T-helper 17 cell (primary cell): ENCODE data around the gene CNKSR3. TPM values are rescaled to one million over a fixed set of nuclear protein-coding genes. Genes with fewer than 3 reads are reported as not detected.

Experiments used
- ATAC-seq: fragments of 150-1000 bp; cut with Tn5 transposase; 2 replicates; pipeline ENCODE4 v1.10.0; 2021; ENCODE audit warnings: mild to moderate bottlenecking, moderate library complexity
- DNase-seq, 3 donors: peaks; one replicate each; pipeline versions ENCODE4 v3.0.0 to v3.0.0-alpha.2; 2020 to 2021
- H3K9me3 ChIP-seq: one replicate; pipeline ENCODE4 v1.7.0; 2013; ENCODE audit warnings: low read length, mild to moderate bottlenecking; ENCODE audit not compliant: control insufficient read depth, poor library complexity, severe bottlenecking
- H3K27ac Mint-ChIP-seq: one replicate; pipeline ENCODE4 v1.8.0; 2022; ENCODE audit warnings: mild to moderate bottlenecking, moderate library complexity, mixed read lengths
- H3K27me3 Mint-ChIP-seq: one replicate; pipeline ENCODE4 v1.8.0; 2022; ENCODE audit warnings: mixed read lengths
- H3K36me3 Mint-ChIP-seq: one replicate; pipeline ENCODE4 v1.8.0; 2022; ENCODE audit warnings: low read depth, mixed read lengths
- H3K4me1 Mint-ChIP-seq: one replicate; pipeline ENCODE4 v1.8.0; 2022; ENCODE audit warnings: mild to moderate bottlenecking, mixed read lengths
- H3K4me3 Mint-ChIP-seq: one replicate; pipeline ENCODE4 v1.8.0; 2022; ENCODE audit warnings: mild to moderate bottlenecking, moderate library complexity, mixed read lengths
- total RNA-seq, 4 donors: library from RNA in 2 of 4; stranded (reverse) in 2 of 4; gene quantifications; one replicate each; pipeline ENCODE4 v1.2.3 and lab custom pipeline; 2022 to 2026

The CNKSR3 gene
- total RNA-seq, 2 donors from 2014 or later = not detected

DNA sequence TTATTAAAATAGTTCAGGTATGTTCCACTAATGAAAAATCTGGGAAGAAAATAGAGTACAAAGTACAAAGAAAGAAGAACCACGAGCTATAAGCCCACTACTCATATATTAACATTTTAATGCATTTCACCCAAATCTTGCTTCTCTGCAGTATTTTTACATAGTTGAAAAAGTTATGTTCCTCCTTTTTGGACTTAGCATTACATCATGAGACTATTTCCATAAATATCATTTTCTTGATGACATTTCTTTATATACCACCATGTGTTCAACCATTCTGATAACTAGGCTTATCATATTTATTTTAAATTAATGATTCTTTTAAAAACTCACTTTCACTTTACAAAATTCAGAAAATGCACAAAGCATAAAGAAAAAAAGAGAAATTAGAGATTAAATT is 156.9 kb downstream of the CNKSR3 start:
- DNase-seq (no peak), ATAC-seq (no peak)
- Mint-ChIP-seq H3K36me3 (no peaks in the 10 kb centered on the region), H3K27ac (no peak overlapping the region), H3K4me3 (no peak overlapping the region), H3K4me1 (peaks cover 6% of the 10 kb centered on the region), H3K27me3 (peaks cover 21% of the 10 kb centered on the region)
- H3K9me3 ChIP-seq = no peaks in the 10 kb centered on the region

DNA sequence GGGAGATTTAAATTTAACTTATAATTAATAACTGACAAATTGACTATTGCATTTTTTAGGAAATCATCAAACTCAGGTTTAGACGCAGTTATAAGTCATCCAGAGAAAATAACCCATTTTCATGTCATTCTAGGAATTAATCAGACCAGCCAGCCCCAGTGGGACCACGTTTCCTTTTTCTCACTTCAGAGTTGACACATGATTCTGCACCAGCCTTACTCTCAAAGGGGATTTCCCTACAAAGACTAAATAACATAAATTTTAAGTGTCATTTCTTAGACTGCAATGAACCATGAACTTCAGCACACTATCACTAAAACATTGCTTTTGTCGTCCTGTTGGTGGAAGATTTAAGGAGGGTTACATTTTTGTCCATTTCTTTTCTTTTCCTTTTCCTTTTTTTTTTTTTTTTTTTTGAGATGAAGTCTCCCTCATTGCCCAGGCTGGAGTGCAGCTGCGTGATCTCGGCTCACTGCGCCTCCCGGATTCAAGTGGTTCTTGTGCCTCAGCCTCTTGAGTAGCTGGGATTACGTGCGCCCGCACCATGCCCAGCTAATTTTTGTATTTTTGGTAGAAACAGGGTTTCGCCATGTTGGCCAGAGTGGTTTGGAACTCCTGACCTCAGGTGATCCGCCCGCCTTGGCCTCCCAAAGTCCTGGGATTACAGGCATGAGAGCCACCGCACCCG is 157.4 kb downstream of the CNKSR3 start:
- no peak overlapping the region for H3K27ac Mint-ChIP-seq
- no peak for DNase-seq
- ATAC-seq = no peak
- no peaks in the 10 kb centered on the region for H3K9me3 ChIP-seq
- no peaks in the 10 kb centered on the region for H3K36me3 Mint-ChIP-seq
- H3K27me3 Mint-ChIP-seq = peaks cover 15% of the 10 kb centered on the region
- H3K4me1 Mint-ChIP-seq = peaks cover 6% of the 10 kb centered on the region
- H3K4me3 Mint-ChIP-seq = no peak overlapping the region

DNA sequence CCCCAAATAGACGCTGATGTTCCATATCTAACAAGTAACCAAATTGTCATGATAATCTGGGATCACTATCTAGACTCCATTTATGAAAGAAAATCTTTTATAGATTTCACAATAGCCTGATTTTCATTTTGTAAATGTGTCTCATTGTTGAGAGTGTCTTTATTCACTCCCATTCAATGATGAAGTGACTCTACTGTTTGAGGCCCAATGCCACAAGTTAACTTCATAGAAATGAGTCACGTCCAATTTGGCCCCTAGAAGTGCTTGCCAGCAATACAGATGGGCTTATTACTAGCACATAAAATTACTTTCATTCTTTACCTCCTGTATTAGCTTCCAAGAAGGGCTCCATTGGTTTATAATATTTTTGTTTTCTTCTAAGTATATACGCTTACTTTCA is 160.2 kb downstream of the CNKSR3 start:
- no peak overlapping the region for H3K4me3 Mint-ChIP-seq
- H3K9me3 ChIP-seq = no peaks in the 10 kb centered on the region
- H3K36me3 Mint-ChIP-seq = no peaks in the 10 kb centered on the region
- peaks cover 4% of the 10 kb centered on the region for H3K4me1 Mint-ChIP-seq
- ATAC-seq (no peak), DNase-seq (no peak)
- no peak overlapping the region for H3K27ac Mint-ChIP-seq
- no peaks in the 10 kb centered on the region for H3K27me3 Mint-ChIP-seq

DNA sequence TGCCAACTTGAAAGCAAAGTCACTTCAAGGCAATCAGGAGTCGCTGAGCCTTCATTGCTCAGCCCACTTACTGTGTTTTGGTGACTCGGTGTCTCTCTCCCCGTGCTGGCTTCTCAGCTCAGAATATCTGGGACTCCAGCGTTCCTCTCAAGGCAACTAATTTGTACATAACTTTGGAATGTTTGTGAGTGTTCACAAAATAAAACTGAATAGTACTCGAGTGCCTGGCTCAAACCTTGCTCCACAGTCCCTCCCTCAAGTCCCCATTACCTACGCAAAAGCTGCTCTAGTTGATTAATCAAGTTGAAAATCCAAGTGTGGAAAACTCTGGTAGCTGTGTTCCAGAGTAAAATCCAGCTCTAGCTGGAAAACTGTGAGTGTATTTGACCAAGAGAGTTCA is 162.5 kb downstream of the CNKSR3 start:
- H3K27me3 Mint-ChIP-seq = no peaks in the 10 kb centered on the region
- no peaks in the 10 kb centered on the region for H3K36me3 Mint-ChIP-seq
- H3K9me3 ChIP-seq = no peaks in the 10 kb centered on the region
- H3K27ac Mint-ChIP-seq = no peak overlapping the region
- ATAC-seq (no peak), DNase-seq (no peak)
- no peak overlapping the region for H3K4me3 Mint-ChIP-seq
- H3K4me1 Mint-ChIP-seq = peaks cover 4% of the 10 kb centered on the region

DNA sequence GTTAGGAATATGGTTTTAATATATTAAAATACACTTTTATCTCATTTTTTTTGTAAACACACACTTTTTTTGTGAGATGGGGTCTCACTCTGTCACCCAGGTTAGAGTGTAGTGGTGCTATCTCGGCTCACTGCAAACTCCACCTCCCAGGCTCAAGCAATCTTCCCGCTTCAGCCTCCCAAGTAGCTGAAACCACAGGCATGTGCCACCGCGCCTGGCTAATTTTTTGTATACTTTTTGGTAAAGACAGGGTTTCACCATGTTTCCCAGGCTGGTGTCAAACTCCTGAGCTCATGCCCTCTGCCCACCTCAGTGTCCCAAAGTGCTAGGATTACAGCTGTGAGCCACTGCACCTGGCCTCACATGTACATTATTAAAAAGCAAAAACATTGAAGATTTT is 164.7 kb downstream of the CNKSR3 start:
- Mint-ChIP-seq H3K27ac (no peak overlapping the region), H3K36me3 (no peaks in the 10 kb centered on the region), H3K4me1 (peaks cover 6% of the 10 kb centered on the region), H3K4me3 (no peak overlapping the region), H3K27me3 (peaks cover 7% of the 10 kb centered on the region)
- no peak for DNase-seq
- no peaks in the 10 kb centered on the region for H3K9me3 ChIP-seq
- ATAC-seq = no peak

DNA sequence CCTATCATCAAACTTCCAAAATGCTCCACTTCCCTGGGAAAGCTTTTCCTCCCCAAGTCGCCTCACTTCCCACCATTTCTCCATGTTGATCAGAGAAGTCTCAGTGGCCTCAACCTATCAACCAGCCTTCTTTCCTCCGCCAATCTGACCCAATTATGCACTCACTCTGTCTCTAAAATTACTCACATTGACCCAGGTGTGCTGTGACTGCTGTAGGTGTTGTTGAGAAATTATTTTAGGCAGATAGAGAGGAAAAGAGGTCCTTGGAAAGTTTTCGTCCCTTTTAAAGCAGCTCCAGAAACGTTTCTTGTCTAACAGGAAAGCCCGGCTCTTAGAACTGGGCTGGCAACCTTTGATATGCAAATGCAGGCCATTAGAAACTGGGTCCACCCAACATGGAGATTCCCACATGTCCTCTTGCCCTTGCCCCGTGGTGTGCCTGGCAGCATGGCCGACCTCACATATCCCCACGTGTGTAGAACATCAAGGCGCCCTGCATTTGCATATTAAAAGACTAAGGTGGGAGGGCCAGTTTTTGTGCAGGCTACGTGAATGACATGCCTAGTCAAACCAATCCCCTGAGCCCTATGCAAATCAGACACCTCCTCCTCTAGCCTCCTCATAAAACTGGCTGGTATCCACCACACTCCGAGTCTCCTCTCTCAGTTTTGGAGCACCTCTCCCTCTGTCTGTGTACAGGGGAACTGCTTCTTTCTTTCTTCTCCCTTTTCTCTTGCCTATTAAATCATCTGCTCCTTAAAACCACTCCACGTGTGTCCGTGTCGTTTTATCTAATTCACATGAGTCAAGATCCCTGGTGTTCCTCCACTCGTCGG is 166.8 kb downstream of the CNKSR3 start:
- peak; percentile 40 for ATAC-seq
- Mint-ChIP-seq H3K36me3 (no peaks in the 10 kb centered on the region), H3K4me1 (peaks cover 6% of the 10 kb centered on the region), H3K27me3 (peaks cover 7% of the 10 kb centered on the region), H3K4me3 (no peak overlapping the region), H3K27ac (no peak overlapping the region)
- H3K9me3 ChIP-seq = no peaks in the 10 kb centered on the region
- DNase-seq = no peak

DNA sequence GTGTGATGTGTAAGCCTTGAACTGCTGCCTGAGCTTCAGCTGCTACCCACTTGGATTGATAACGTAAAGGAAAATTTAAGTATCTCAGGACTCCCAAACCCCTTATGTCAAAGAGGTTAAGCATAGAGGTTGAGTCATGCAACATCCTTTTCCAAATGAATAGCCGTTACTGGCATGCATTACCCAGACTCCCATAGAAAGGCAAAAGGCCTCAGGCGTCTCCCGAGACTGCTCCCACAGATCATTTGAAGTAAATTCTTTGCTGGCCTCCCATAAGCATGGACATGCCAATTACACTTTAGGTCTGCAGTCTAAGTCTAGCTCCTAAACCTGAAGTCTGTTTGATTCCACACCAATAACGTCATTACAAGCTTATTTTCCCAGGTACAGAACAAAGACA is 168.6 kb downstream of the CNKSR3 start:
- H3K36me3 Mint-ChIP-seq = no peaks in the 10 kb centered on the region
- H3K9me3 ChIP-seq = no peaks in the 10 kb centered on the region
- H3K27me3 Mint-ChIP-seq = peaks cover 7% of the 10 kb centered on the region
- no peak for DNase-seq
- peaks cover 6% of the 10 kb centered on the region for H3K4me1 Mint-ChIP-seq
- no peak for ATAC-seq
- no peak overlapping the region for H3K4me3 Mint-ChIP-seq
- H3K27ac Mint-ChIP-seq = no peak overlapping the region

DNA sequence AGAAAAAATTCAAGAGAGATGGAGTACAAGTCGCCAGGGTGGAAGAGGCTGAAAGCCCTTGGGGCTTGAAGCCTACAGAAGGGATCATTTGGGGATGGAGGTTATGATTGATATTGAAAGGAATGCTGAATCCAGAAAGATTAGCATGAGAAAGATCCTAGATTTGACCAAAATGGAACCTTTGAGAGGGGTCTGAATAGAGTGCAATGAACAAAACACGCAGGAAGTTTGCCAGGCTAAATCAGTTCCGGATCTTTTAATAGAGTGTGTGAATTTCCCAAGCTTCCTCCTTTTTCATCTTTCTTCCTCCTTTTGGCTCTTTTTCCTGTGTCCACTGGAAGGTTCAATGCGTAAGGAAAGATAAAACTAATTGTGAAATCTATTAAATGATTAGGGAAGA is 169.1 kb downstream of the CNKSR3 start:
- H3K4me1 Mint-ChIP-seq = peaks cover 6% of the 10 kb centered on the region
- ATAC-seq (no peak), DNase-seq (no peak)
- no peaks in the 10 kb centered on the region for H3K36me3 Mint-ChIP-seq
- no peak overlapping the region for H3K27ac Mint-ChIP-seq
- peaks cover 7% of the 10 kb centered on the region for H3K27me3 Mint-ChIP-seq
- no peak overlapping the region for H3K4me3 Mint-ChIP-seq
- H3K9me3 ChIP-seq = no peaks in the 10 kb centered on the region

Other genes starting within 250 kb of the CNKSR3 start
- gene IPCEF1, start 153.9 kb downstream of the CNKSR3 start, total RNA-seq = 10 to 100 TPM; 50.4 to 63.1 TPM
- gene SCAF8, start 222.7 kb upstream of the CNKSR3 start, total RNA-seq = 10 to 100 TPM; 55.0 to 62.1 TPM